GM18951 (cell line): ENCODE data around the gene TSPAN4.

ENCODE experiments used
- POLR2A ChIP-seq: IDR thresholded peaks from 4 replicates; pipeline ENCODE4 v1.6.1; 2011; ENCODE audit warnings: mild to moderate bottlenecking; ENCODE audit not compliant: insufficient read length, insufficient read depth; ENCODE audit errors: extremely low read depth
- in situ Hi-C: fragments of 300-500 bp; cut with MboI; formaldehyde crosslinking; loops from one replicate; pipeline ENCODE4 v1.12.0; 2022; ENCODE audit warnings: low sequenced_read_pairs, mixed read lengths, inconsistent platforms; ENCODE audit not compliant: unreplicated experiment

Gene TSPAN4

DNA sequence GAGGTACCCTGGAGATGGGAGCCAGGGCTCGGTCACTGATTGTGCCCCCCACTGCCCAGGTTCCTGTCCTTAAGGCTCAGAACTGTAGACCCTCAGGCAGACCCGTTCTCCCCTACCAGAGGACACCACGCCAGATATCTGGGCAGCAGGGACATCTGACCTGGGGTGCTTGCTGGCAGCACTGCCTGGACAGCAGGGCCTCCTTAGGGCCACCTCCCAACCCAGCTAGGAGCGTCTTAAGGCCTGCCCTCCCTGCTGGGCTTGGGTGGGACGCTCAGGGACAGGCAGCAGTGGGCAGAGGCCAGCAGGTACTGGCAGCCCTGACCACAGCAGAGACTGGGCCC is 3.4 kb upstream of the TSPAN4 start:
- in situ Hi-C loops: no loop called here
- no peak for TF ChIP-seq POLR2A

DNA sequence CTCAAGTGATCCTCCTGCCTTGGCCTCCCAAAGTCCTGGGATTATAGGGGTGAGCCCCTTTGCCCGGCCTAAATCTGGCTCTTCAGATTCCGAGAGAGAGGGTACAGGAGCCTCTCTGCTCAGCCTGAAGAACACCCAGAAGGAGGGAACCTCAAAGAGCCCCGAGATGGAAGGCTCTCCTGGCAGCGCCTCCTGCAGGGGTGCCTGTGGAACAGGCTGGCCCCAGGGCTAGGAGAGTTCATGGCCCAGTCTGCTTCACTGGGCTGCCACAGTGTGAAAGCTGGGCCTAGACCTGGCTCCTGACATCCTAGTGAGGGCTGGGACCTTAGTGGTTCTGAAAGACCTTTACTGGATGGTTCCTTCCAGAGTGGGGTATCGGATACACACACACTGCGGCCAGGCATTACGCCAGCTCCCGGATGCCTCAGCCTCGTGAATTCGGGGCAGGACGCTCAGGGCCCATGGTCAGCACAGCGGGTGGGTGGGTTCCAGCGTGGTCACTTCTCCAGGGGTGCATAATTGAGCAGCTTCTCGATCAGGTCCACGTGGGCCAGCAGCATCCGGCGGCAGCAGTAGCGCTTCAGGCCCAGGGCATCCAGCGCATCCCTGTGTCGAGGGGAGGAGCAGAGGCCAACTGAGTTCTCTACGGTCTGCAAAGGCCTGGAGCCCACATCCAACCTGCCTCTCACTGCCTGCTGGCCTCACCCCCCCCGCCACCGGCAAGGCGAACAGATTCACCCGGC is 2.6 kb upstream of the TSPAN4 start:
- in situ Hi-C loops: no loop called here
- TF ChIP-seq POLR2A: no peak

- TF ChIP-seq POLR2A: no peak
- in situ Hi-C loops: no loop called here
Observed at GRCh38 chr11:841981-842369, 677 bp upstream of the TSPAN4 start.

GRCh38 chr11:843086-843734 is 558 bp downstream of the TSPAN4 start:
- no peak for TF ChIP-seq POLR2A
- in situ Hi-C loops: no loop called here

- in situ Hi-C loops: no loop called here
- no peak for TF ChIP-seq POLR2A
Observed at GRCh38 chr11:843818-844692, 1.4 kb downstream of the TSPAN4 start.

DNA sequence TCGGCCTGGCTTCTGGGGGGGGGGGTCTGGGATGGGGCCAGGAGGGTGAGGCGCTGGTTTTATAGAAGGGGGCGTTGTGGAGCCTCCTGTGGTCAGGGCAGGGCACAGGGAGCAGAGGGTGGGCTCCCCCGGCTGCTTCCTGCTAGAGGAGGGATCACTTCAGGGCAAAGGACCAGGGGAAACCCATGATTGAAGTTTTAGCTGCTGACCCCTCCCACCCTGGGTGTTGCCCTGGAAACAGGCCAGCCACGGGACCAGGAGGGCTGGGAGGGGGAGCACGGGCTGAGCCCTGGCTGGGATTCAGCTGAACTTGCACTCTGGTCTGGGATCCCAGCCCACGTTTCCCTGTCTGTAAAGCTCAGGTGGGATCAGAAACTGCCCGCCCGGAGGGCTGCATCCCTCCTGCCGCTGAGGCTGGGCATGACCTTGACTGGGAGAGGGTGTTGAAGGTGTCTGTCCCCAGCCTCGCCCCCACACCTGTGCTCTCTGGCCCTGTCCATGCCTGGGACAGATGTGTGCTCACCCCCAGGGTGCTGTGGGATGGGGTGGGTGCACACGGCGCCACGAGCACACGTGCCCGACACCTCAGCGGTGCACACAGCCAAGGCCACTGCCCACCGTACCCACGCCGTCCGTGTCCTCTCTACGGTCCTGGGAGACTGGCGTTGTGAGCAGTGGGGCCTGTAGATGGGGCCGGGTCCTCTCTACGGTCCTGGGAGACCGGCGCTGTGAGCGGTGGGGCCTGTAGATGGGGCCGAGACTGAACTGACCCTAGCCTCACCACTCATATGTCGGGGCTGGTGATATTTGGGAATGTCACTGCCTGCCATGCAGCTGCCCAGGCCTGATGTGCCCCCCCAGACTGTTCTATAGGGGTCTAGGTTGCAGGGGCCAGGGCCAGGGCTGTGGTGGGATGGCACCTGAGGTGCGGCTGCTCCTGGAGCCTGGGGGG is 2.3 kb downstream of the TSPAN4 start:
- no peak for TF ChIP-seq POLR2A
- in situ Hi-C loops: no loop called here

GRCh38 chr11:845872-846495 is 3.3 kb downstream of the TSPAN4 start:
- in situ Hi-C loops: no loop called here
- TF ChIP-seq POLR2A: no peak

- no peak for TF ChIP-seq POLR2A
Observed at GRCh38 chr11:846496-847098, 3.9 kb downstream of the TSPAN4 start.

DNA sequence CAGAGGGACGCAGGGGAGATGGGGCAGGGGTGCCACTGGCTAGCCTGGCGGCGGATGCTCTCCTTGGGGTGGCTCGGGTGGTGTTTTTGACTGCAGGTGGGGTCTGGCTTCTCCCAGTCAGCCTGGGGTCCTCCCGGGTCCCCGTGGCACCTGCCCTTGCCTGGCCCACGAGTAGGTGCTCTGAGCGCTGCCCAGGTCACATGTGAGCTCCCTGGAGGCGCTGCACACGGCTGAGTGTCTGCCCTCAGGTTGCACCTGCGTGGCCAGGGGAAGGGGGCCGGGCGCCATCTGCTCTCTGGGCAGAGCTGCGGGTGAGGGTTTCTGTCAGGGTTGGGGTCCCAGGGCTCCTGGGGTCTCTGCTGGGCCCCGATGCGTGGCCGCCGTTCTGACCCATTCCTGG is 5.2 kb downstream of the TSPAN4 start:
- in situ Hi-C loops: no loop called here
- no peak for TF ChIP-seq POLR2A

More at GRCh38 chr11:846496-847098, 3.9 kb downstream of the TSPAN4 start:
- in situ Hi-C loops: no loop called here

DNA sequence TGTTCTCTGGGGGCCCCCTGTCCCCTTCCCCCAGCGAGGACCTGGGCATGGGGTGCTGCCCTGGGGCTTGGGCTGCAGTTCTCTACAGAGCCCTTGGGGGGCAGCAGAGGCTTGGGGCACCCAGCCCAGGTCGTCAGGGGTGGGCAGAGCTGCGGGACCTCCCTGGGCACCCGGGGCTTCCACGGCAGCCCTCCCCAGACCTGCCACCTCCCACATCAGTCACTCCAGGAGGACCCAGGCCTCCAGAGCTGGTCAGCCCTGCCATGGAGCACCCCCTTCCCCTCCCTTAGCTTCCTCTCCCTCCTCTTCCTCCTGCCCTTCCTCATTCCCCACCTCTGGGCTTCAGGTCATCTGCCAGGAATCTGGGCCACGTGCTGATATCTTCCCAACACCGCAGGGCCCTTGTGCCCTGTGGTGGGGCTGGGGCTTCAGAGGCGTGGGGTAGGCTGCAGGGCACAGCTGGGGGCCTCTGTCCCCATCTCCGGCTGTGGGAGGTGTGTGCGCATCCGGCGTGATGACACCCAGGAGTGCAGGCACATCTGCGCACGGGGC is 5.8 kb downstream of the TSPAN4 start:
- no peak for TF ChIP-seq POLR2A
- in situ Hi-C loops: no loop called here

DNA sequence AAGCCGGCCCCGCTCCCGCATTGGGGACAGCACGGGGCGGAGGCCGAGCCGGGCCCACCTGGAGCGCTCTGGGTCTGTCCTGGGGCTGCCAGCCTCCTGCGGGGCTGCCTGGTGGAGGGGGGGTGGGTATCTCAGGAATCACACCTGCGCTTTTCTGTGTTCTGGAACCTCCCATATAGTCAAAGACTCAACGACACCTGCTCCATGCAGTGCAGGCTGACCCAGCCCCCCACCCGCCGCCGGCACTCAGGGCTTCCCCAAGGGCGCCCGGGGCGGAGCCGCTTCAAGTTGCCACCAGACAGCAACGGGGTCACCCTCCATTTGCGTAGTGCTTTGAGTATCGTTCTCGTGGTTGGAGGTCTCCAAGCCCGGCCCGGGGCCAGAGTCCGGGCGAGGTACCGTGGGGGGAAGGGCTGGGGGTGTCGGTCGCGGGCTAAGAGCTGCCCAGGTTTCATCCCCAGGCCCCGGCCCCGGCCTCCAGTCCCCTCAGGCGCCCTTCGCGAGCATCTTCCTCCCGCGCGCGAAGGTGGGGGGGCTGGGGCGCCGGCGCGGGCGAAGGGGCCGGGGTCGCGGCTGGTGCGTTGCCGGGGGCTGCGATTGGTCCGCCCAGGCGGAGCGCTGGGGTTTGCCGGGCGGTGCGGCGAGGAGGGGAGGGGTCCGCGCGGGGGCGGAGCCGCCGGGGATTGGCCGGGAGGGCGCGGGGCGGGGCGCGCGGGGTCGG is 6.6 kb downstream of the TSPAN4 start:
- in situ Hi-C loops: no loop called here
- TF ChIP-seq POLR2A: no peak
